ENCODE data around the gene TNFRSF6B. TPM values are rescaled to one million over a fixed set of nuclear protein-coding genes. Genes with fewer than 3 reads are reported as not detected.

Gene TNFRSF6B
- total RNA-seq, 1 experiment from 2014 or later, result not detected

DNA sequence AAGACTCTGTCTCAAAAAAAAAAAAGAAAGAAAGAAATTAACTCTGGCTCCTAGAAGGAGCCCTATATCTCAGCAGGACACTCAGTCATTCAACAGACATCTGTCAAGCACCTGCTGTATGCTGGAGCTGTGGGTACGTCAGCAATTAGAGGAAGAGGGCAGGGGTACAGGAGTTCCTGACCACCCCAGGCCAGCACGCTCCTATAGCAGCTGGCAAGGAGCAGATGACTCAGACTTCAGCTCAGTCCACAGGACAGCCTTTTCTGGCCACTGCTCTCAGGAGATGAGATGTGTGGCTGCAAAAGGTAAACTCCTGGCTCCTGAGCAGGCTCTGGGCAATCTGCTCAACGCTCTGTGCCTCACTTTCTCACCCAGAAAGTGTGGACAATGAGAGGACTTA lies 40.0 kb upstream of the TNFRSF6B start:
- Histone ChIP-seq H3K9me3 (ENCODE audit: control insufficient read depth, insufficient read depth, low read depth, low read length) (no peaks in the 10 kb centered on the region), H3K27ac (ENCODE audit: low read length) (no peak overlapping the region), H3K27me3 (ENCODE audit: control insufficient read depth, insufficient read depth, low read length) (no peaks in the 10 kb centered on the region), H3K4me3 (ENCODE audit: low read depth in 2 of 2, low read length in 2 of 2) (no peak overlapping the region), H3K36me3 (ENCODE audit: control insufficient read depth, insufficient read depth, low read length) (peaks cover 3% of the 10 kb centered on the region; the same call in 1 of the 2 replicates), H3K4me1 (ENCODE audit: control insufficient read depth, insufficient read depth, low read length) (peaks cover 11% of the 10 kb centered on the region)
- intact Hi-C loops (cut with micrococcal nuclease; ENCODE audit: unreplicated experiment), result no loop called here
- no peak for ATAC-seq
- ChIA-PET CTCF (no interaction called here), POLR2A (no interaction called here)
- in situ Hi-C loops (cut with HindIII; ENCODE audit: low pct_unique_long_range_greater_than_20kb, low sequenced_read_pairs), result no loop called here
- no TSS peak for BruUV-seq (replicated peaks)
- TF ChIP-seq TCF7L2 (IDR thresholded peaks at IDR 0.05; ENCODE audit: low read depth, low read length), result no peak
- TF ChIP-seq SIN3A (IDR thresholded peaks at IDR 0.05; ENCODE audit: borderline replicate concordance, insufficient read depth, low read depth, low read length), result no peak
- TF ChIP-seq POLR2AphosphoS5 (IDR thresholded peaks at IDR 0.05; ENCODE audit: low read depth, low read length), result no peak
- TF ChIP-seq, protein P1, sequence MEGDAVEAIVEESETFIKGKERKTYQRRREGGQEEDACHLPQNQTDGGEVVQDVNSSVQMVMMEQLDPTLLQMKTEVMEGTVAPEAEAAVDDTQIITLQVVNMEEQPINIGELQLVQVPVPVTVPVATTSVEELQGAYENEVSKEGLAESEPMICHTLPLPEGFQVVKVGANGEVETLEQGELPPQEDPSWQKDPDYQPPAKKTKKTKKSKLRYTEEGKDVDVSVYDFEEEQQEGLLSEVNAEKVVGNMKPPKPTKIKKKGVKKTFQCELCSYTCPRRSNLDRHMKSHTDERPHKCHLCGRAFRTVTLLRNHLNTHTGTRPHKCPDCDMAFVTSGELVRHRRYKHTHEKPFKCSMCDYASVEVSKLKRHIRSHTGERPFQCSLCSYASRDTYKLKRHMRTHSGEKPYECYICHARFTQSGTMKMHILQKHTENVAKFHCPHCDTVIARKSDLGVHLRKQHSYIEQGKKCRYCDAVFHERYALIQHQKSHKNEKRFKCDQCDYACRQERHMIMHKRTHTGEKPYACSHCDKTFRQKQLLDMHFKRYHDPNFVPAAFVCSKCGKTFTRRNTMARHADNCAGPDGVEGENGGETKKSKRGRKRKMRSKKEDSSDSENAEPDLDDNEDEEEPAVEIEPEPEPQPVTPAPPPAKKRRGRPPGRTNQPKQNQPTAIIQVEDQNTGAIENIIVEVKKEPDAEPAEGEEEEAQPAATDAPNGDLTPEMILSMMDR (IDR thresholded peaks at IDR 0.05), result no peak
- TF ChIP-seq, protein P2, sequence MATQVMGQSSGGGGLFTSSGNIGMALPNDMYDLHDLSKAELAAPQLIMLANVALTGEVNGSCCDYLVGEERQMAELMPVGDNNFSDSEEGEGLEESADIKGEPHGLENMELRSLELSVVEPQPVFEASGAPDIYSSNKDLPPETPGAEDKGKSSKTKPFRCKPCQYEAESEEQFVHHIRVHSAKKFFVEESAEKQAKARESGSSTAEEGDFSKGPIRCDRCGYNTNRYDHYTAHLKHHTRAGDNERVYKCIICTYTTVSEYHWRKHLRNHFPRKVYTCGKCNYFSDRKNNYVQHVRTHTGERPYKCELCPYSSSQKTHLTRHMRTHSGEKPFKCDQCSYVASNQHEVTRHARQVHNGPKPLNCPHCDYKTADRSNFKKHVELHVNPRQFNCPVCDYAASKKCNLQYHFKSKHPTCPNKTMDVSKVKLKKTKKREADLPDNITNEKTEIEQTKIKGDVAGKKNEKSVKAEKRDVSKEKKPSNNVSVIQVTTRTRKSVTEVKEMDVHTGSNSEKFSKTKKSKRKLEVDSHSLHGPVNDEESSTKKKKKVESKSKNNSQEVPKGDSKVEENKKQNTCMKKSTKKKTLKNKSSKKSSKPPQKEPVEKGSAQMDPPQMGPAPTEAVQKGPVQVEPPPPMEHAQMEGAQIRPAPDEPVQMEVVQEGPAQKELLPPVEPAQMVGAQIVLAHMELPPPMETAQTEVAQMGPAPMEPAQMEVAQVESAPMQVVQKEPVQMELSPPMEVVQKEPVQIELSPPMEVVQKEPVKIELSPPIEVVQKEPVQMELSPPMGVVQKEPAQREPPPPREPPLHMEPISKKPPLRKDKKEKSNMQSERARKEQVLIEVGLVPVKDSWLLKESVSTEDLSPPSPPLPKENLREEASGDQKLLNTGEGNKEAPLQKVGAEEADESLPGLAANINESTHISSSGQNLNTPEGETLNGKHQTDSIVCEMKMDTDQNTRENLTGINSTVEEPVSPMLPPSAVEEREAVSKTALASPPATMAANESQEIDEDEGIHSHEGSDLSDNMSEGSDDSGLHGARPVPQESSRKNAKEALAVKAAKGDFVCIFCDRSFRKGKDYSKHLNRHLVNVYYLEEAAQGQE (IDR thresholded peaks at IDR 0.05; ENCODE audit: insufficient read depth in 1 of 2, low read depth in 2 of 2, low read length in 1 of 2), result no peak
- no peak for DNase-seq (ENCODE audit: low read depth, low spot score)

DNA sequence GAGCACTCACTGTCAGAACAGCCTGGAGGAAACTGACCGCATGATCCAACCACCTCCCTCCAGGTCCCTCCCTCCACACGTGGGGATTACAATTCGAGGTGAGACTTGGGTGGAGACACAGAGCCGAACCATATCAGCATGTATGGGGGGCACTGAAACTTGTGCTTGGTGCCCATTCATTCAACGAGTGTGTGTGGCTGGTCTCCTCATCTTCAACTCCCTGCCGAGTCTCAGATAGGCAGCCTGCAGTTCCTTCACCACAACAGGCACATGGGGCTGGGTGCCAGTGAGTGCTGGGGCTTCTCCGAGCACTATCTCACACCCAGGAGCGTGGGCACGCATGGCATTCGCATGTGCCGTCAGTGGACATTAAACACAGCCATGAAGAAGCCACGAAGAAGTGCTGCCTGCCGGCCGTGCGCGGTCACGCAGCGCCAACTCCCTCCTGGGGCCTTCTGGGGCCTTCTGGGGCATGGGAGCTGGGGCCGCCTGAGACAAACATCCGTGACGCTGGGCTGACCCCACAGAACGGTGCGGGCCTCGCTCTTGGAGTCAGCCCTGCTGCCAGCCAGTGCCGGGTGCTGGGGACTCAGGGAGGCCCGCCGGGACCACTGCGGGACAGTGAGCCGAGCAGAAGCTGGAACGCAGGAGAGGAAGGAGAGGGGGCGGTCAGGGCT lies 39.1 kb upstream of the TNFRSF6B start:
- no peak for ATAC-seq
- no peaks in the 10 kb centered on the region for H3K27me3 ChIP-seq (ENCODE audit: control insufficient read depth, insufficient read depth, low read length)
- BruUV-seq (replicated peaks), result no TSS peak
- POLR2A ChIA-PET, result no interaction called here
- H3K36me3 ChIP-seq (ENCODE audit: control insufficient read depth, insufficient read depth, low read length), result peaks cover 3% of the 10 kb centered on the region; the same call in 1 of the 2 replicates
- H3K27ac ChIP-seq (ENCODE audit: low read length), result peak overlapping the region; percentile 90
- no peak for TF ChIP-seq POLR2AphosphoS5 (IDR thresholded peaks at IDR 0.05; ENCODE audit: low read depth, low read length)
- TF ChIP-seq, protein P1 (IDR thresholded peaks at IDR 0.05), result no peak
- no peak for TF ChIP-seq TCF7L2 (IDR thresholded peaks at IDR 0.05; ENCODE audit: low read depth, low read length)
- TF ChIP-seq, protein P2 (IDR thresholded peaks at IDR 0.05; ENCODE audit: insufficient read depth in 1 of 2, low read depth in 2 of 2, low read length in 1 of 2), result 0 out of 4 replicates have a peak, but pooled peaks of 1 of the 2 experiments have one; percentile 11
- no peak for TF ChIP-seq SIN3A (IDR thresholded peaks at IDR 0.05; ENCODE audit: borderline replicate concordance, insufficient read depth, low read depth, low read length)
- CTCF ChIA-PET, result no interaction called here
- no peaks in the 10 kb centered on the region for H3K9me3 ChIP-seq (ENCODE audit: control insufficient read depth, insufficient read depth, low read depth, low read length)
- intact Hi-C loops (cut with micrococcal nuclease; ENCODE audit: unreplicated experiment) (no loop called here), in situ Hi-C loops (cut with HindIII; ENCODE audit: low pct_unique_long_range_greater_than_20kb, low sequenced_read_pairs) (no loop called here)
- DNase-seq (ENCODE audit: low read depth, low spot score), result no peak
- peaks cover 9% of the 10 kb centered on the region for H3K4me1 ChIP-seq (ENCODE audit: control insufficient read depth, insufficient read depth, low read length)
- H3K4me3 ChIP-seq (ENCODE audit: low read depth in 2 of 2, low read length in 2 of 2), result peak overlapping the region; percentile 92 to 95; a peak in 2 of 4 replicates

All from Panc1 (cell line).